Measurements from ENCODE around the gene PCDHGA5.
"Not testable (repeated sequence)": the region's sequence is repeated elsewhere in the genome, so short reads cannot be mapped to it uniquely, and the experiment has no call there.

Gene PCDHGA5

GRCh38 chr5:141388661-141389060, 24.7 kb downstream of the PCDHGA5 start:
- no peak for DNase-seq

DNA sequence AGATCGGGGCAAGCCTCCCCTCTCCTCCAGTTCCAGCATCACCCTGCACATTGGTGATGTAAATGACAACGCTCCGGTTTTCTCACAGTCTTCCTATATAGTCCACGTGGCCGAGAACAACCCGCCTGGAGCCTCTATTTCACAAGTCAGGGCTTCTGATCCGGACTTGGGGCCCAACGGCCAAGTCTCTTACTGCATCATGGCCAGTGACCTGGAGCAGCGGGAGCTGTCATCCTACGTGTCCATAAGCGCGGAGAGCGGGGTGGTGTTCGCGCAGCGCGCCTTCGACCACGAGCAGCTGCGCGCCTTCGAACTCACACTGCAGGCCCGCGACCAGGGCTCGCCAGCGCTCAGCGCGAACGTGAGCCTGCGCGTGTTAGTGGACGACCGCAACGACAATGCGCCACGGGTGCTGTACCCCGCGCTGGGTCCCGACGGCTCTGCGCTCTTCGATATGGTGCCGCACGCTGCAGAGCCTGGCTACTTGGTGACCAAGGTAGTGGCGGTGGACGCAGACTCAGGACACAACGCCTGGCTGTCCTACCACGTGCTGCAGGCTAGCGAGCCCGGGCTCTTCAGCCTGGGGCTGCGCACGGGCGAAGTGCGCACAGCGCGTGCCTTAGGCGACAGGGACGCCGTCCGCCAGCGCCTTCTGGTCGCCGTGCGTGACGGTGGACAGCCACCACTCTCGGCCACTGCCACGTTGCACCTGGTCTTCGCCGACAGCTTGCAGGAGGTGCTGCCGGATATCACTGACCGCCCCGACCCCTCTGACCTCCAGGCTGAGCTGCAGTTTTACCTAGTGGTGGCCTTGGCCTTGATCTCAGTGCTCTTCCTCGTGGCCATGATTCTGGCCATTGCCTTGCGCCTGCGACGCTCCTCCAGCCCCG, 25.4 kb downstream of the PCDHGA5 start:
- no peak for DNase-seq

- DNase-seq = no peak
Observed at GRCh38 chr5:141392429-141393198, 28.7 kb downstream of the PCDHGA5 start, which contains the start of gene PCDHGA8. Gene PCDHGA8, plus strand, starts transcription at chr5:141392633. Its CDS starts 181 bp downstream, at chr5:141392814.

DNA sequence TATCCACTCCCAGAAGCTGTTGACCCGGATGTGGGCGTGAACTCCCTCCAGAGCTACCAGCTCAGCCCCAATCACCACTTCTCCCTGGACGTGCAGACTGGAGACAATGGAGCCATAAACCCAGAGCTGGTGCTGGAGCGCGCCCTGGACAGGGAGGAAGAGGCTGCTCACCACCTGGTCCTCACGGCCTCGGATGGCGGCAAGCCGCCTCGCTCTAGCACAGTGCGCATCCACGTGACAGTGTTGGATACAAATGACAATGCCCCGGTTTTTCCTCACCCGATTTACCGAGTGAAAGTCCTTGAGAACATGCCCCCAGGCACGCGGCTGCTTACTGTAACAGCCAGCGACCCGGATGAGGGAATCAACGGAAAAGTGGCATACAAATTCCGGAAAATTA, 29.3 kb downstream of the PCDHGA5 start:
- DNase-seq = no peak

DNA sequence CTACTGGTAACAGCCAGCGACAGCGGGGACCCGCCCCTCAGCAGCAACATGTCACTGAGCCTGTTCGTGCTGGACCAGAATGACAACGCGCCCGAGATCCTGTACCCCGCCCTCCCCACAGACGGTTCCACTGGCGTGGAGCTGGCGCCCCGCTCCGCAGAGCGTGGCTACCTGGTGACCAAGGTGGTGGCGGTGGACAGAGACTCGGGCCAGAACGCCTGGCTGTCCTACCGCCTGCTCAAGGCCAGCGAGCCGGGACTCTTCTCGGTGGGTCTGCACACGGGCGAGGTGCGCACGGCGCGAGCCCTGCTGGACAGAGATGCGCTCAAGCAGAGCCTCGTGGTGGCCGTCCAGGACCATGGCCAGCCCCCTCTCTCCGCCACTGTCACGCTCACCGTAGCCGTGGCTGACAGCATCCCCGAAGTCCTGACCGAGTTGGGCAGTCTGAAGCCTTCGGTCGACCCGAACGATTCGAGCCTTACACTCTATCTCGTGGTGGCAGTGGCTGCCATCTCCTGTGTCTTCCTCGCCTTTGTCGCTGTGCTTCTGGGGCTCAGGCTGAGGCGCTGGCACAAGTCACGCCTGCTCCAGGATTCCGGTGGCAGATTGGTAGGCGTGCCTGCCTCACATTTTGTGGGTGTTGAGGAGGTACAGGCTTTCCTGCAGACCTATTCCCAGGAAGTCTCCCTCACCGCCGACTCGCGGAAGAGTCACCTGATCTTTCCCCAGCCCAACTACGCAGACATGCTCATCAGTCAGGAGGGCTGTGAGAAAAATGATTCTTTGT, 30.6 kb downstream of the PCDHGA5 start:
- not testable (repeated sequence) for DNase-seq

DNA sequence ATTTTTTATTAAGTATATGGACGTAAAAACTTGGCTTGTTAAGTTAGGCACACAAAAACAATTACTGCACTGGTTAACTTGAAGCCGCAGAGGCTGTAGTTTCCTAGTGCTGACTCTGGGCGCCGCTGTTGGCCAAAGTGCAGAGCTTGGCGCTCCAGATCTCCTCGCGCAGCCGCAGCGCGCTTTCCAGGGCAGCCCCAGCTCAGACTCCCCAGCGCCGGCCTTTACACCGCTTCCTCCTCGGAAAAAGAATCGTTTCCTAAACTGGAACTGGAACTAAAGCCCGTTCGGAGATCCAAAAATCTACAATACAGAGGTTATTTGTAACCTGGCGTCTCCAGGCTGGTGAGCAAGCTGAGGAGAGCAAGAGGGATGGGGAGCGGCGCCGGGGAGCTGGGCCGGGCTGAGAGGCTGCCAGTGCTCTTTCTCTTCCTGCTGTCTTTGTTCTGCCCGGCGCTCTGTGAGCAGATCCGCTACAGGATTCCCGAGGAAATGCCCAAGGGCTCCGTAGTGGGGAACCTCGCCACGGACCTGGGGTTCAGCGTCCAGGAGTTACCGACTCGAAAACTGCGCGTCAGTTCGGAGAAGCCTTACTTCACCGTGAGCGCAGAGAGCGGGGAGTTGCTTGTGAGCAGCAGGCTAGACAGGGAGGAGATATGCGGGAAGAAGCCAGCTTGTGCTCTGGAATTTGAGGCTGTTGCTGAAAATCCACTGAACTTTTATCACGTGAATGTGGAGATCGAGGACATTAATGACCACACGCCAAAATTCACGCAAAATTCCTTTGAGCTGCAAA, 34.0 kb downstream of the PCDHGA5 start, which contains the start of gene PCDHGB5:
PCDHGB5 (plus strand) TSS at position 192 of the 796 bp plus-strand sequence; CDS start at position 373, 181 bp downstream.
- DNase-seq = peak in 3 of 6 experiments; percentile 17 to 36 (median 33)

GRCh38 chr5:141398608-141399007, 34.6 kb downstream of the PCDHGA5 start:
- DNase-seq = no peak

DNA sequence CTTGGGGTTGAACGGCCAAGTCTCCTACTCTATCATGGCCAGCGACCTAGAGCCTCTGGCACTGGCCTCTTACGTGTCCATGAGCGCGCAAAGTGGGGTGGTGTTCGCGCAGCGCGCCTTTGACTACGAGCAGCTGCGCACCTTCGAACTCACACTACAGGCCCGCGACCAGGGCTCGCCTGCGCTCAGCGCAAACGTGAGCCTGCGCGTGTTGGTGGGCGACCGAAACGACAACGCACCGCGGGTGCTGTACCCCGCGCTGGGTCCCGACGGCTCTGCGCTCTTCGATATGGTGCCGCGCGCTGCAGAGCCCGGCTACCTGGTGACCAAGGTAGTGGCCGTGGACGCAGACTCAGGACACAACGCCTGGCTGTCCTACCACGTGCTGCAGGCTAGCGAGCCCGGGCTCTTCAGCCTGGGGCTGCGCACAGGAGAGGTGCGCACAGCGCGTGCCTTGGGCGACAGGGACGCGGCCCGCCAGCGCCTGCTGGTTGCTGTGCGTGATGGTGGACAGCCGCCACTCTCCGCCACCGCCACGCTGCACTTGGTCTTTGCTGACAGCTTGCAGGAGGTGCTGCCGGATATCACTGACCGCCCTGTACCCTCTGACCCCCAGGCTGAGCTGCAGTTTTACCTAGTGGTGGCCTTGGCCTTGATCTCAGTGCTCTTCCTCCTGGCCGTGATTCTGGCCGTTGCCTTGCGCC, 35.7 kb downstream of the PCDHGA5 start:
- no peak for DNase-seq

DNA sequence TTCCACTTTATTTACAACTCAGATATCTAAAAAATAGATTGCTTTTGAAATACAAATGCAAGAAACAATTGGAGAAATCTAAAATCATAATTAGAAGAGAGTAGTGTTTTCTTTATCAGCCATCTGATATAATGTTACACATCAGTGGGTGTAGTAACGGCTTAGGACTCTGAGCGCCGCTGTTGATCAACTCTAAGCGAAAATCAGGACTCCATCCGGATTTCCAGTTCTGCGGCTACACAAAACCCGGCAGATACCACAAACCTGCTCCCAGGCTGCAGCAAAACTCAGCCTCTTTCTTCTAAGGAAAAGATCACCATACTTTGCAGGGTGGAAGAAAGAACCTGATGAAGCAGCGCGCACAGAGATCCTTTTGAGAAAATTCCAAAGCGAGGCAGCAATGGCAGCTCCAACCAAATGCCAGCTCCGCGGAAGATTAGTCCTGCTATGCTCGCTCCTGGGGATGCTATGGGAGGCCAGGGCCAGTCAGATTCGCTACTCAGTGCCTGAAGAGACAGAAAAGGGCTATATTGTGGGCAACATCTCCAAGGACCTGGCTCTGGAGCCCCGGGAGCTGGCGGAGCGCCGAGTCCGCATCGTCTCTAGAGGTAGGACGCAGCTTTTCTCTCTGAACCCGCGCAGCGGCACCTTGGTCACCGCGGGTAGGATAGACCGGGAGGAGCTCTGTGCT, 38.7 kb downstream of the PCDHGA5 start, which contains the start of gene PCDHGA9:
PCDHGA9 (plus strand) TSS at position 226 of the 691 bp plus-strand sequence; CDS start at position 401, 175 bp downstream.
- DNase-seq = no peak

DNA sequence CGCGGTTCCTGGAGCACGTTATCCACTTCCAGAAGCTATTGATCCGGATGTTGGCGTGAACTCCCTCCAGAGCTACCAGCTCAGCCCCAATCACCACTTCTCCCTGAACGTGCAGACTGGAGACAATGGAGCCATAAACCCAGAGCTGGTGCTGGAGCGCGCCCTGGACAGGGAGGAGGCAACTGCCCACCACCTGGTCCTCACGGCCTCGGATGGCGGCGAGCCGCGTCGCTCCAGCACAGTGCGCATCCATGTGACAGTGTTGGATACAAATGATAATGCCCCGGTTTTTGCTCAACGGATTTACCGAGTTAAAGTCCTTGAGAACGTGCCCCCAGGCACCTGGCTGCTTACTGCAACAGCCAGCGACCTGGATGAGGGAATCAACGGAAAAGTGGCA, 39.4 kb downstream of the PCDHGA5 start:
- DNase-seq = no peak

- peak in 3 of 6 experiments; percentile 23 to 37 (median 24) for DNase-seq
Observed at GRCh38 chr5:141407790-141408505, 44.0 kb downstream of the PCDHGA5 start, which contains the start of gene PCDHGB6. Gene PCDHGB6, plus strand, starts transcription at chr5:141408021. Its CDS starts 182 bp downstream, at chr5:141408203.

DNA sequence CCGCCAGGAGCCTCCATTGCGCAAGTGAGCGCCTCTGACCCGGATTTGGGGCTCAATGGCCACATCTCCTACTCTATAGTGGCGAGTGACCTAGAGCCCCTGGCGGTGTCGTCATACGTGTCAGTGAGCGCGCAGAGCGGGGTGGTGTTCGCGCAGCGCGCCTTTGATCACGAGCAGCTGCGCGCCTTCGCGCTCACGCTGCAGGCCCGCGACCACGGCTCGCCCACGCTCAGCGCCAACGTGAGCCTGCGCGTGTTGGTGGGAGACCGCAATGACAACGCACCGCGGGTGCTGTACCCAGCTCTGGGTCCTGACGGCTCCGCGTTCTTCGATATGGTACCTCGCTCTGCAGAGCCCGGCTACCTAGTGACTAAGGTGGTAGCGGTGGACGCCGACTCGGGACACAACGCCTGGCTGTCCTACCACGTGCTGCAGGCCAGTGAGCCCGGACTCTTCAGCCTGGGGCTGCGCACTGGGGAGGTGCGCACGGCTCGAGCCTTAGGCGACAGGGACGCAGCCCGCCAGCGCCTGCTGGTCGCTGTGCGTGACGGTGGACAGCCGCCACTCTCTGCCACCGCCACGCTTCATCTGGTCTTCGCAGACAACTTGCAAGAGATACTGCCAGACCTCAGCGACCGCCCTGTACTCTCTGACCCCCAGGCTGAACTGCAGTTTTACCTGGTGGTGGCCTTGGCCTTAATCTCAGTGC, 45.8 kb downstream of the PCDHGA5 start:
- DNase-seq = no peak

DNA sequence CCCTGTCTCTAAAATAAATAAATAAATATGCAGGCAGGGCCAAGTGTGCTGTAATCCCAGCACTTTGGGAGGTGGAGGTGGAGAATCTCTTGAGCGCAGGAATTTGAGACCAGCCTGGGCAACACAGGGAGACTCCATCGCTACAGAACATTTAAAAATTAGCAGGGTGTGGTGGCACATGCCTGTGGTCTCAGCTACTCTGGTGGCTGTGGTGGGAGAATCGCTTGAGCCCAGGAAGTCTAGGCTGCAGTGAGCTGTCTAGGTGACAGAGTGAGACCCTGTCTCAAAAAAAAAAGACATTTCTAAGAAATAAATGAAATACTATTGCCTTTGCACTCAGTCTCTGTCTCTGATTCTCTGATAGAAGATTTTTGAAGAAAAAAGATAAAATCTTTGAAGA, 47.6 kb downstream of the PCDHGA5 start:
- DNase-seq = no peak

DNA sequence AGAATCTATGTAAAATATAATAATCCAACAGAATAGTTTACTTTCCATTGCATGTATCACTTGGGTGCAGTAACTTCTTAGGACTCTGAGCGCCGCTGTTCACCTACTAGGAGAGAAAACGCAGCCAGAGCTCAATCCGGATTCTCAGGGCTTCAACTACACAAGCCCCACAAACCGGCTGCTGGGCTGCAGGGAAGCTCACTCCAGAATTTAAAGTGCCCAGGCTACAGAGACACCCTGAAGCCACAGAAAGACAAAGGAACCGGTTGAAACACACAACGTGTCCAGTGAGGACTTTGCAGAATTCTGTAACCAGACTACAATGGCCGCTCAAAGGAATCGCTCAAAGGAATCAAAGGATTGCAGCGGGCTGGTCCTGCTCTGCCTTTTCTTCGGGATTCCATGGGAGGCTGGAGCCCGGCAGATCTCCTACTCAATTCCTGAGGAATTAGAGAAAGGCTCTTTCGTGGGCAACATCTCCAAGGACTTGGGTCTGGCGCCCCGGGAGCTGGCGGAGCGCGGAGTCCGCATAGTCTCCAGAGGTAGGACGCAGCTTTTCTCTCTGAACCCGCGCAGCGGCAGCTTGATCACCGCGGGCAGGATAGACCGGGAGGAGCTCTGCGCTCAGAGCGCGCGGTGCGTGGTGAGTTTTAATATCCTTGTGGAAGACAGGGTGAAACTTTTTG, 49.0 kb downstream of the PCDHGA5 start, which contains the start of gene PCDHGA10:
PCDHGA10 (plus strand) TSS at position 134 of the 686 bp plus-strand sequence; CDS start at position 323, 189 bp downstream.
- peak in 5 of 6 experiments; percentile 21 to 56 (median 31) for DNase-seq

GRCh38 chr5:141413540-141414069, 49.6 kb downstream of the PCDHGA5 start:
- no peak for DNase-seq

DNA sequence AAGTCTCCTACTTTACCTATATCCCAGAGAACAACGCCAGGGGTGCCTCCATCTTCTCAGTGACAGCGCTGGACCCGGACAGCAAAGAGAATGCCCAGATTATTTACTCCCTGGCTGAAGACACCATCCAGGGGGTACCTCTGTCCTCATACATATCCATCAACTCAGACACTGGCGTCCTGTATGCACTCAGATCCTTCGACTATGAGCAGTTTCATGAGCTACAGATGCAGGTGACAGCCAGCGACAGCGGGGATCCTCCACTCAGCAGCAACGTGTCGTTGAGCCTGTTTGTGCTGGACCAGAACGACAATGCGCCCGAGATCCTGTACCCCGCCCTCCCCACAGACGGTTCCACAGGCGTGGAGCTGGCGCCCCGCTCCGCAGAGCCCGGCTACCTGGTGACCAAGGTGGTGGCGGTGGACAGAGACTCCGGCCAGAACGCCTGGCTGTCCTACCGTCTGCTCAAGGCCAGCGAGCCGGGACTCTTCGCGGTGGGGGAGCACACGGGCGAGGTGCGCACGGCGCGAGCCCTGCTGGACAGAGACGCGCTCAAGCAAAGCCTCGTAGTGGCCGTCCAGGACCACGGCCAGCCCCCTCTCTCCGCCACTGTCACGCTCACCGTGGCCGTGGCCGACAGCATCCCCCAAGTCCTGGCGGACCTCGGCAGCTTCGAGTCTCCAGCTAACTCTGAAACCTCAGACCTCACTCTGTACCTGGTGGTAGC, 50.7 kb downstream of the PCDHGA5 start:
- not testable (repeated sequence) for DNase-seq

DNA sequence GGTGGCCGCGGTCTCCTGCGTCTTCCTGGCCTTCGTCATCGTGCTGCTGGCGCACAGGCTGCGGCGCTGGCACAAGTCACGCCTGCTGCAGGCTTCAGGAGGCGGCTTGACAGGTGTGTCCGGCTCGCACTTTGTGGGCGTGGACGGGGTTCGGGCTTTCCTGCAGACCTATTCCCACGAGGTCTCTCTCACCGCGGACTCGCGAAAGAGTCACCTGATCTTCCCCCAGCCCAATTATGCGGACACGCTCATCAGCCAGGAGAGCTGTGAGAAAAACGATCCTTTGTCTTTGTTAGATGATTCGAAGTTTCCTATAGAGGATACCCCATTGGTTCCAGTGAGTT, 51.3 kb downstream of the PCDHGA5 start:
- not testable (repeated sequence) for DNase-seq

Data from stimulated activated naive CD4-positive, alpha-beta T cell (primary cell).